ENCODE measurements around the gene EHD2. TPM values are rescaled to one million over a fixed set of nuclear protein-coding genes. Genes with fewer than 3 reads are reported as not detected.
A peak's percentile ranks its signal among the peaks of the same experiment; 100 is the strongest.
"Not testable (repeated sequence)": the region's sequence is repeated elsewhere in the genome, so short reads cannot be mapped to it uniquely, and the experiment has no call there.

The EHD2 gene
- total RNA-seq, 2 donors from 2014 or later, result 41.2 to 66.3 TPM

DNA sequence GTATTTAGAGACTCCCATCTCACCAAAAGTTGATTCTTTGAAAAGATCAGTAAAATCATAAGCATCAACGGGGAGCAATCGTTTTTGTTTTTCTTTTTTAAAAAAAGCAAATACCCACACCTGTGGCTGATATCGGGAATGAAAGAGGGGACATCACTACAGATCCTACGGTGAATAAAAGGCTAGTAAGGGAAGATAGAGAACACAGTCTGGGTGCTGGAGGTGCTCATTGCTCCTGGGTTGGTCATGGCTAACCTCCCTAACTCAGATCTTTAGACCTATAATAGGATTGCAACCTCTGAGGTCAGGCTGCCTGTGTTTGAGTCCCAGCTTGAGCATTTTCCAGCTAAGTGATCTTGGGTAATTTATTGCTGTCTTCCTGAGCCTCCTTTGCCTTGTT is 1.1 kb downstream of the EHD2 start:
- no peak overlapping the region for H3K27ac ChIP-seq
- no peaks in the 10 kb centered on the region for H3K27me3 ChIP-seq
- 68 to 81% methylated on average over 4 of the region's 4 CpGs for WGBS, 2 donors
- TF ChIP-seq POLR2A (IDR thresholded peaks at IDR 0.05), result no peak
- TF ChIP-seq, protein P1, sequence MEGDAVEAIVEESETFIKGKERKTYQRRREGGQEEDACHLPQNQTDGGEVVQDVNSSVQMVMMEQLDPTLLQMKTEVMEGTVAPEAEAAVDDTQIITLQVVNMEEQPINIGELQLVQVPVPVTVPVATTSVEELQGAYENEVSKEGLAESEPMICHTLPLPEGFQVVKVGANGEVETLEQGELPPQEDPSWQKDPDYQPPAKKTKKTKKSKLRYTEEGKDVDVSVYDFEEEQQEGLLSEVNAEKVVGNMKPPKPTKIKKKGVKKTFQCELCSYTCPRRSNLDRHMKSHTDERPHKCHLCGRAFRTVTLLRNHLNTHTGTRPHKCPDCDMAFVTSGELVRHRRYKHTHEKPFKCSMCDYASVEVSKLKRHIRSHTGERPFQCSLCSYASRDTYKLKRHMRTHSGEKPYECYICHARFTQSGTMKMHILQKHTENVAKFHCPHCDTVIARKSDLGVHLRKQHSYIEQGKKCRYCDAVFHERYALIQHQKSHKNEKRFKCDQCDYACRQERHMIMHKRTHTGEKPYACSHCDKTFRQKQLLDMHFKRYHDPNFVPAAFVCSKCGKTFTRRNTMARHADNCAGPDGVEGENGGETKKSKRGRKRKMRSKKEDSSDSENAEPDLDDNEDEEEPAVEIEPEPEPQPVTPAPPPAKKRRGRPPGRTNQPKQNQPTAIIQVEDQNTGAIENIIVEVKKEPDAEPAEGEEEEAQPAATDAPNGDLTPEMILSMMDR (IDR thresholded peaks at IDR 0.05), result no peak
- no peak for ATAC-seq
- H3K9me3 ChIP-seq, result no peaks in the 10 kb centered on the region
- no peak overlapping the region for H3K4me3 ChIP-seq
- DNase-seq, result no peak
- intact Hi-C loops (cut with DNase I), result no loop called here
- peaks cover 28% of the 10 kb centered on the region for H3K4me1 ChIP-seq
- H3K36me3 ChIP-seq (replicated peaks in 1 of 2; ENCODE audit: insufficient read depth in 1 of 2, low read depth in 2 of 2), result no peaks in the 10 kb centered on the region

DNA sequence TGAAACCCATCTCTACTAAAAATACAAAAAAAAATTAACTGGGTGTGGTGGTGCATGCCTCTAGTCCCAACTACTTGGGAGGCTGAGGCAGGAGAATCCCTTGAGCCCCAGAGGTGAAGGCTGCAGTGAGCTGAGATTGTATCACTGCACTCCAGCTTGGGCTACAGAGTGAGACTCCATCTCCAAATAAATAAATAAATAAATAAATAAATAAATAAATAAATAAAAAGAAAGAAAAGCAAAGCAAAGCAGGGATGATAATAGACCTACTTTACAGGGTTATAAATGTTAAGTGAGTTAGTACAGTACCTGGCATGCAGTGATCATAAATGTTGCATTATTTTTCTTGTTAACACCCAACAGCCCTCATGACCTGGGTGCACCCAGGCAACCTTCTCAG is 1.6 kb downstream of the EHD2 start:
- intact Hi-C loops (cut with DNase I); ATAC-seq; H3K27ac ChIP-seq; DNase-seq; H3K4me3 ChIP-seq; H3K27me3 ChIP-seq; H3K36me3 ChIP-seq (replicated peaks in 1 of 2; ENCODE audit: insufficient read depth in 1 of 2, low read depth in 2 of 2); H3K9me3 ChIP-seq: not testable (repeated sequence)
- peaks cover 32% of the 10 kb centered on the region for H3K4me1 ChIP-seq

DNA sequence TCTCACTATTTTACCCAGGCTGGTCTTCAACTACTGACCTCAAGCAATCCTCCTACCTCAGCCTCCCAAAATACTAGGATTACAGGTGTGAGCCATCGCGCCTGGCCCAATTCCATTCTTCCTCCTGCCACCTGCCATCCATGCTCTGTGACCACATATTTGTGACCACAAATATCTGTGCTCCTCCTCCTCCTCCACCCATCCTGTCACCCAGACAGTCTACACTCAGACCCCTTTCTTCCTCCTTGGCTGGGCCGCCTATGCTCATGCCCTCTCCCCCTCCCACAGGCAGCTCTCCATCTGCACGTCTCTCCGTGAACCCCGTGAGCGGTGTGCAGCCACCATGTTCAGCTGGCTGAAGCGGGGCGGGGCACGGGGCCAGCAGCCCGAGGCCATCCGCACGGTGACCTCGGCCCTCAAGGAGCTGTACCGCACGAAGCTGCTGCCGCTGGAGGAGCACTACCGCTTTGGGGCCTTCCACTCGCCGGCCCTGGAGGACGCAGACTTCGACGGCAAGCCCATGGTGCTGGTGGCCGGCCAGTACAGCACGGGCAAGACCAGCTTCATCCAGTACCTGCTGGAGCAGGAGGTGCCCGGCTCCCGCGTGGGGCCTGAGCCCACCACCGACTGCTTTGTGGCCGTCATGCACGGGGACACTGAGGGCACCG is 3.2 kb downstream of the EHD2 start:
- intact Hi-C loops (cut with DNase I), result no loop called here
- ATAC-seq (no peak), DNase-seq (peak in 1 of 4 donors; percentile 31)
- no peaks in the 10 kb centered on the region for H3K27me3 ChIP-seq
- H3K36me3 ChIP-seq (replicated peaks in 1 of 2; ENCODE audit: insufficient read depth in 1 of 2, low read depth in 2 of 2), result no peaks in the 10 kb centered on the region
- WGBS, 2 donors, result 77 to 82% methylated on average over 16 to 30 of the region's 32 CpGs
- H3K4me1 ChIP-seq, result peaks cover 32% of the 10 kb centered on the region
- H3K27ac ChIP-seq, result no peak overlapping the region
- TF ChIP-seq POLR2A (IDR thresholded peaks at IDR 0.05), result no peak
- TF ChIP-seq, protein P1 (IDR thresholded peaks at IDR 0.05), result no peak
- no peaks in the 10 kb centered on the region for H3K9me3 ChIP-seq
- H3K4me3 ChIP-seq, result no peak overlapping the region

DNA sequence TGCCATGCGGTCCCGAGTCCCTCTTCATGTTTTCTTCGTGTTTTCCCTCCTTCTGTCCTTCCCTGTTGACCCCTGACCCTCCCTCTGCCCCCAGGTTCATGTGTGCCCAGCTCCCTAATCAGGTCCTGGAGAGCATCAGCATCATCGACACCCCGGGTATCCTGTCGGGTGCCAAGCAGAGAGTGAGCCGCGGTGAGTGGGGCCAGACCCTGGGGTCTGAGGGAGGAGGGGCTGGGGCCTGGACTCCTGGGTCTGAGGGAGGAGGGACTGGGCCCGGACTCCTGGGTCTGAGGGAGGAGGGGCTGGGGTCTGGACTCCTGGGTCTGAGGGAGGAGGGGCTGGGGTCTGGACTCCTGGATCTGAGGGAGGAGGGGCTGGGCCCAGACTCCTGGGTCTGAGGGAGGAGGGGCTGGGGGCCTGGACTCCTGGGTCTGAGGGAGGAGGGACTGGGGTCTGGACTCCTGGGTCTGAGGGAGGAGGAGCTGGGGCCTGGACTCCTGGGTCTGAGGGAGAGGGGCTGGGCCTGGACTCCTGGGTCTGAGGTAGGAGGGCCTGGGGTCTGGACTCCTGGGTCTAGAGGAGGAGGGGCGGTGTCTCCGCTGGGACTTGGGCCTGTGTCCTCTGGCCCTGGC is 5.3 kb downstream of the EHD2 start:
- DNase-seq; H3K4me3 ChIP-seq; intact Hi-C loops (cut with DNase I); H3K36me3 ChIP-seq (replicated peaks in 1 of 2; ENCODE audit: insufficient read depth in 1 of 2, low read depth in 2 of 2); H3K9me3 ChIP-seq; H3K27me3 ChIP-seq; ATAC-seq: not testable (repeated sequence)
- H3K4me1 ChIP-seq, result peaks cover 39% of the 10 kb centered on the region
- 67 to 77% methylated on average over 10 of the region's 11 CpGs for WGBS, 2 donors
- peak overlapping the region; percentile 67 to 83 (median 77) for H3K27ac ChIP-seq

DNA sequence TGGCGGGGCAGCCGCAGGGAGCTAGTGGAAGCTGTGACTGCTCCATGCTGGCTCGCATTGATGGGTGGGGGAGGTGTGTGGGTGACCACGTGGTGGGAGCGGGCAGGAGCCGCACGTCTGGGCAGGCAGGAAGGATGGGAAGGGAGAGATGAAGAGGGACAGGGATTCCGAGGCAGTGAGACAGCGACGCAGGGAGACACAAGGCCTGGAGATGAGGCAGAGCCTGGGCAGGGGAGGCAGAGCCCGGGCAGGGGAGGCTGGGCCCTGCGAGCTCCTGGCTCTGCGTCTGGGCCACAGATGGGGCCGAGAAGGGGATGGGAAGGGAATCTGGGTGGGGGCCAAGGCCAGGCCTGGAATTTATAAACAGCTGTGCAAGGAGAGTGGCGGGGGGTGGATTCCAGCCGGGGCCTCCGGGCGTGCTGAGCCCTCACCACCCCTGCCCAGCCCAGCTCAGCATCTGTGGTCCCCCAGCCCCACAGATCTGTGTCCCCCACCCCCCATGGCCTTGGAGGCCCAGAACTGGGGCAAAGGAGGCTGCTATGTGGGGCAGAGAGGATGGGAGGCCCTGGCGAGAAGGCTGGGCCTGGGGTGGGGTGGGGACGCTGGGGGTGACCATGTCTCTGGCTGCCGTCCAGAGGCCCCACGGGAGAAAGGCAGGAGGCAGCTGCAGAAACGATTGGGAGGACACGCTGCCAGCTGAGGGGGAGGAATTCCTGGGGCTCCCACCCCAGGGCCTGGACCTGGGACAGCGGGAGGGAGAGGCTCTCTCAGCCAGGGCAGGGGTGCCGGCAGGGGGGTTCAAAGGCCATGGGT is 6.0 kb downstream of the EHD2 start:
- H3K9me3 ChIP-seq, result no peaks in the 10 kb centered on the region

More for the DNA sequence above, 6.0 kb downstream of the EHD2 start:
- intact Hi-C loops (cut with DNase I), result no loop called here
- H3K36me3 ChIP-seq (replicated peaks in 1 of 2; ENCODE audit: insufficient read depth in 1 of 2, low read depth in 2 of 2), result no peaks in the 10 kb centered on the region
- peak overlapping the region; percentile 67 to 83 (median 77) for H3K27ac ChIP-seq
- DNase-seq, result peak; percentile 65 to 91 (median 81)
- no peak overlapping the region for H3K4me3 ChIP-seq
- H3K27me3 ChIP-seq, result no peaks in the 10 kb centered on the region
- peak; percentile 62 for ATAC-seq
- TF ChIP-seq POLR2A (IDR thresholded peaks at IDR 0.05), result peak in 1 of 3 donors; percentile 16
- TF ChIP-seq, protein P1 (IDR thresholded peaks at IDR 0.05), result no peak
- 19 to 23% methylated on average over 16 to 25 of the region's 26 CpGs for WGBS, 2 donors
- peaks cover 37% of the 10 kb centered on the region for H3K4me1 ChIP-seq
